Measurements from ENCODE around the gene ATOH1. TPM values are rescaled to one million over a fixed set of nuclear protein-coding genes. Genes with fewer than 3 reads are reported as not detected.

Gene ATOH1
- total and polyA plus RNA-seq, 2 of the 4 experiments (the other 2 are of a cell fraction), result not detected

- Histone ChIP-seq H3K9me1 (ENCODE audit: insufficient read depth, low read length) (no peaks in the 10 kb centered on the region), H3K27me3 (ENCODE audit: control insufficient read depth, insufficient read depth, low read length) (no peaks in the 10 kb centered on the region; the same call in 1 of the 2 replicates), H3K18ac (ENCODE audit: low read depth, low read length) (no peak overlapping the region), H3K36me3 (ENCODE audit: control insufficient read depth, insufficient read depth, low read length) (no peaks in the 10 kb centered on the region), H4K8ac (ENCODE audit: low read depth in 2 of 2, low read length in 2 of 2) (no peak overlapping the region), H3K27ac (ENCODE audit: insufficient read depth, low read length) (no peak overlapping the region), H4K91ac (ENCODE audit: insufficient read depth, low read depth, low read length) (no peak overlapping the region), H2AFZ (replicated peaks; ENCODE audit: low read length, poor library complexity) (no peak overlapping the region), H3K79me1 (ENCODE audit: low read depth in 1 of 2, low read length in 2 of 2) (no peaks in the 10 kb centered on the region), H3K14ac (replicated peaks; ENCODE audit: low read depth, low read length) (no peak overlapping the region), H3K23ac (ENCODE audit: low read depth, low read length) (no peak overlapping the region), H2BK20ac (ENCODE audit: low read depth, low read length) (no peak overlapping the region), H3K4me1 (ENCODE audit: control insufficient read depth, insufficient read depth, low read length) (no peaks in the 10 kb centered on the region), H4K5ac (ENCODE audit: low read depth, low read length) (no peak overlapping the region), H2AK9ac (replicated peaks; ENCODE audit: low read depth, low read length, poor library complexity) (no peak overlapping the region), H4K20me1 (ENCODE audit: insufficient read depth, low read length) (no peaks in the 10 kb centered on the region), H2BK15ac (ENCODE audit: low read depth, low read length) (no peak overlapping the region), H3K9me3 (ENCODE audit: control insufficient read depth, insufficient read depth, low read length) (no peaks in the 10 kb centered on the region), H3K4me2 (ENCODE audit: low read depth, low read length) (no peak overlapping the region), H3K56ac (ENCODE audit: extremely low read depth, insufficient read depth, low read length) (no peak overlapping the region), H3K4me3 (ENCODE audit: insufficient read depth, low read depth, low read length) (no peak overlapping the region), H2AK5ac (ENCODE audit: low read depth, low read length) (no peak overlapping the region), H2BK120ac (ENCODE audit: low read depth, low read length) (no peak overlapping the region), H2BK5ac (ENCODE audit: low read depth, low read length, poor library complexity, severe bottlenecking) (no peak overlapping the region), H3K9ac (ENCODE audit: low read depth, low read length) (no peak overlapping the region), H3K4ac (ENCODE audit: low read depth, low read length) (no peak overlapping the region)
- POLR2A ChIA-PET (ENCODE audit: unreplicated experiment), result no interaction called here
- in situ Hi-C loops (cut with MboI; ENCODE audit: low sequenced_read_pairs), result no loop called here
- WGBS, 2 experiments (ENCODE audit: extremely low coverage in 2 of 2, insufficient read length in 1 of 2), result no CpG with 5 or more reads among the region's 2 CpGs
- CTCF ChIA-PET, result no interaction called here
- BruUV-seq (replicated peaks), result no TSS peak
- DNase-seq, result no peak
- TF ChIP-seq CTCF (conservative IDR thresholded peaks at IDR 0.05; ENCODE audit: low read depth, low read length) (no peak), NFE2L2 (IDR thresholded peaks at IDR 0.05; ENCODE audit: low read depth, low read length) (no peak), CEBPB (IDR thresholded peaks at IDR 0.05; ENCODE audit: low read depth, low read length) (no peak), MAFK (IDR thresholded peaks at IDR 0.05; ENCODE audit: low read depth, low read length) (no peak), MXI1 (IDR thresholded peaks at IDR 0.05; ENCODE audit: borderline replicate concordance, low read depth, low read length) (no peak), ELK1 (IDR thresholded peaks at IDR 0.05; ENCODE audit: borderline replicate concordance, low read depth, low read length) (no peak), RCOR1 (IDR thresholded peaks at IDR 0.05; ENCODE audit: insufficient replicate concordance, low read length) (no peak), FOS (IDR thresholded peaks at IDR 0.05; ENCODE audit: low read depth, low read length) (no peak)
- dilution Hi-C loops (cut with HindIII; ENCODE audit: low sequenced_read_pairs, unreplicated experiment), result no loop called here
- ATAC-seq (ENCODE audit: low read depth), result no peak
- intact Hi-C loops (cut with micrococcal nuclease), result no loop called here
Observed at GRCh38 chr4:93842601-93843252, 14.2 kb downstream of the ATOH1 start.

Data from IMR-90 (cell line).